Left lung (tissue), 10 donors: ENCODE data around the gene ZNF609. TPM values are rescaled to one million over a fixed set of nuclear protein-coding genes. Genes with fewer than 3 reads are reported as not detected.

Experiments
- ATAC-seq: fragments of 200-7000 bp; cut with Tn5 transposase; one replicate; pipeline ENCODE4 v1.9.1; 2020; ENCODE audit warnings: moderate library complexity
- DNase-seq, 4 donors: peaks; one replicate each; pipeline ENCODE4 v3.0.0-alpha.2; 2013 to 2020
- H3K27ac ChIP-seq, 2 donors: fragments of 200-600 bp; sonication (generic) in 1 of 2; one replicate each; pipeline versions ENCODE4 v1.5.0 to v1.8.0; 2020 to 2021
- H3K27me3 ChIP-seq, 2 donors: fragments of 200-600 bp; sonication (generic) in 1 of 2; one replicate each; pipeline versions ENCODE4 v1.5.0 to v1.8.0; 2020 to 2021
- H3K36me3 ChIP-seq, 2 donors: fragments of 200-600 bp; sonication (generic) in 1 of 2; one replicate each; pipeline versions ENCODE4 v1.5.0 to v1.8.0; 2020 to 2021
- H3K4me1 ChIP-seq, 2 donors: fragments of 200-600 bp; one replicate each; pipeline ENCODE4 v1.8.0; 2021
- H3K4me3 ChIP-seq, 2 donors: fragments of 200-600 bp; sonication (generic) in 1 of 2; one replicate each; pipeline versions ENCODE4 v1.5.0 to v1.8.0; 2020 to 2021; ENCODE audit warnings: mild to moderate bottlenecking in 1 of 2
- H3K9me3 ChIP-seq, 2 donors: fragments of 200-600 bp; sonication (generic) in 1 of 2; one replicate each; pipeline versions ENCODE4 v1.5.0 to v1.8.0; 2020 to 2021
- intact Hi-C, 2 donors: fragments of 100-400 bp; cut with DNase I; formaldehyde crosslinking; loops; one replicate each; pipeline versions ENCODE4 v1.11.2 to v1.14.2; 2022
- polyA plus RNA-seq, 6 donors: library from polyadenylated mRNA; unstranded; fragments of 120-200 nt; gene quantifications; one replicate each; pipeline ENCODE4 v1.2.1, GENCODE V29; 2013; ENCODE audit not compliant: insufficient read length in 6 of 6
- total RNA-seq, 2 donors: library from RNA; stranded (reverse); fragmentation: NEBNext Ultra II Directional; extraction: Animal tissue kit (Norgen Biotek cat#: 25700); gene quantifications; one replicate each; pipeline ENCODE4 v1.2.1, GENCODE V29; 2021
- TF ChIP-seq, protein P1 (sequence below), 2 donors: fragments of 200-600 bp; sonication (generic) in 1 of 2; IDR thresholded peaks; one replicate each; pipeline versions ENCODE4 v1.5.0 to v1.8.0; 2021; ENCODE audit warnings: antibody characterized with exemption in 2 of 2
- donor health status: DM: no; HTN: yes; CAD: no.
- donor health status: DM: no; HTN: no; CAD: no.

ZNF609 gene
- total and polyA plus RNA-seq, 8 donors = 31.9 to 37.4 (median 36.7) TPM

DNA sequence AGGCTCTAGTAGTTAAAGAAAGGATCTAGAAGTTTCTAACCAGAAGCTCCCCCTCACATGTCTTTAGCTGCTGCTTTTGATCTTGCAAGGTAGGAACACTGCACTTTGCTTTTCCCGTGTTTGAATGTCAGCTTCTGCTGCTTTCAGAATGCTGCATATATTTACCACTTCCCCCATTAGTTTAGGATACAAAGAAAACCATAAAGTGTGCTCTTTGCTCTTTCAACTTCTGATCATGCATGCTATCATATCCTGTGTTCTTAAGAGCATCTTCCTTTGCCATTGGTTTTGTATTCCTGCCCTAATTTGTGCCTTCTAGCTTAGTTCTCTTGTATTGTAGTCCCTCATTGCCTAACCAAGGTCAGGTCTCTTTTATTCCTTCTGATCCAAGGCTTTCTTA lies 43.3 kb downstream of the ZNF609 start:
- Histone ChIP-seq H3K9me3 (no peaks in the 10 kb centered on the region), H3K36me3 (peaks cover 0 to 20% of the 10 kb centered on the region in 2 donors), H3K4me1 (peaks cover 34 to 50% of the 10 kb centered on the region in 2 donors), H3K27ac (peak overlapping the region; percentile 53 to 65), H3K27me3 (no peaks in the 10 kb centered on the region), H3K4me3 (no peak overlapping the region)
- no peak for DNase-seq
- no peak for ATAC-seq
- intact Hi-C loops = no loop called here
- TF ChIP-seq, protein P1, sequence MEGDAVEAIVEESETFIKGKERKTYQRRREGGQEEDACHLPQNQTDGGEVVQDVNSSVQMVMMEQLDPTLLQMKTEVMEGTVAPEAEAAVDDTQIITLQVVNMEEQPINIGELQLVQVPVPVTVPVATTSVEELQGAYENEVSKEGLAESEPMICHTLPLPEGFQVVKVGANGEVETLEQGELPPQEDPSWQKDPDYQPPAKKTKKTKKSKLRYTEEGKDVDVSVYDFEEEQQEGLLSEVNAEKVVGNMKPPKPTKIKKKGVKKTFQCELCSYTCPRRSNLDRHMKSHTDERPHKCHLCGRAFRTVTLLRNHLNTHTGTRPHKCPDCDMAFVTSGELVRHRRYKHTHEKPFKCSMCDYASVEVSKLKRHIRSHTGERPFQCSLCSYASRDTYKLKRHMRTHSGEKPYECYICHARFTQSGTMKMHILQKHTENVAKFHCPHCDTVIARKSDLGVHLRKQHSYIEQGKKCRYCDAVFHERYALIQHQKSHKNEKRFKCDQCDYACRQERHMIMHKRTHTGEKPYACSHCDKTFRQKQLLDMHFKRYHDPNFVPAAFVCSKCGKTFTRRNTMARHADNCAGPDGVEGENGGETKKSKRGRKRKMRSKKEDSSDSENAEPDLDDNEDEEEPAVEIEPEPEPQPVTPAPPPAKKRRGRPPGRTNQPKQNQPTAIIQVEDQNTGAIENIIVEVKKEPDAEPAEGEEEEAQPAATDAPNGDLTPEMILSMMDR (IDR thresholded peaks at IDR 0.05) = no peak

DNA sequence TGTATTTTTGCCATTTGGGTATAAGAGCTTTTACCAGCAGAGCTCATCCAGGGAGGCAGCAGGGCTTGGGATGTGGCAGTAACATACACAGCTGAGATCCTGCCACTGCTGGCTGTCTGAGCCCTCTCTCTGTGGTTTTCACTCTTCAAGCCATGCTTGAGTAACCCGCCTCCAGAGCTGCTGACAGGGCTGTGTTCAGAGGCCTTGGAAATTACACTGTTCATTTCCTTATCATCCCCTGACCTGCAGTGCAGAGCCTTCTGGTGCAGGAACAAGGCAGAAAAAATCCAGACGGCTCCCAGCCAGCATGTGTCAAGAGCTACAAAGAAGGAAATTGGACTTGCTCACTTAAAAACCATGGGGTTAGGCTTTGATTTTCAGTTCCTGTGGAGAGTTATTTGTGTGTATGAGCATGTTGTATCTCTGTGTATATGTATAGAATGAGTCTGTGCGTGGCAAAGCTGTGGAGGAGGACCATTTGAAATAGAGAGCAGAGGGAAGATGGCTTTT lies 47.0 kb downstream of the ZNF609 start:
- Histone ChIP-seq H3K36me3 (peaks cover 0 to 3% of the 10 kb centered on the region in 2 donors), H3K27me3 (no peaks in the 10 kb centered on the region), H3K27ac (peak overlapping the region; percentile 55 to 67), H3K9me3 (no peaks in the 10 kb centered on the region), H3K4me1 (peaks cover 25 to 40% of the 10 kb centered on the region in 2 donors), H3K4me3 (no peak overlapping the region)
- ATAC-seq = peak; percentile 97
- TF ChIP-seq, protein P1 (IDR thresholded peaks at IDR 0.05) = no peak
- peak in 3 of 4 donors; percentile 53 to 85 (median 82) for DNase-seq
- intact Hi-C loops = no loop called here

DNA sequence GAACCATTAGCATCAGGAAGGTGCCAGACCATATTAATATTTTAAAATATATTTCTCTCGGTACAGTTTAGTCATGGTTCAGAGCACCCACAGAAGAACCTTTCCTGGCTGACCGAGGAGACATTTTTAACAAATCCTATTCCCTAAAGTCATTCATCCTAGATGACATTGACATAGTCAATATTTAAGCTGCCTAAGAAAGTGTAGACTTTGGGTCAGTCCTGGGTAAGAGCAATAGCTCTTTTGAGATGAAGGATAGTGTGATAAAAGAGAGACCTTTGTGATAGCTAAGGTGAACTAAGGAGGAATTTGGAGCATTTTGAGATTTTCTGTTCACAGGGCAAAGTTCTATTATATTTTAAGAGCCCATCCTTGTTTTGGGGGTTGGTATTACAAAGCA lies 47.5 kb downstream of the ZNF609 start:
- Histone ChIP-seq H3K4me1 (peaks cover 21 to 35% of the 10 kb centered on the region in 2 donors), H3K4me3 (no peak overlapping the region), H3K36me3 (peaks cover 0 to 3% of the 10 kb centered on the region in 2 donors), H3K27ac (peak overlapping the region; percentile 55 to 67), H3K9me3 (no peaks in the 10 kb centered on the region), H3K27me3 (no peaks in the 10 kb centered on the region)
- TF ChIP-seq, protein P1 (IDR thresholded peaks at IDR 0.05) = no peak
- ATAC-seq (no peak), DNase-seq (no peak)
- intact Hi-C loops = no loop called here

DNA sequence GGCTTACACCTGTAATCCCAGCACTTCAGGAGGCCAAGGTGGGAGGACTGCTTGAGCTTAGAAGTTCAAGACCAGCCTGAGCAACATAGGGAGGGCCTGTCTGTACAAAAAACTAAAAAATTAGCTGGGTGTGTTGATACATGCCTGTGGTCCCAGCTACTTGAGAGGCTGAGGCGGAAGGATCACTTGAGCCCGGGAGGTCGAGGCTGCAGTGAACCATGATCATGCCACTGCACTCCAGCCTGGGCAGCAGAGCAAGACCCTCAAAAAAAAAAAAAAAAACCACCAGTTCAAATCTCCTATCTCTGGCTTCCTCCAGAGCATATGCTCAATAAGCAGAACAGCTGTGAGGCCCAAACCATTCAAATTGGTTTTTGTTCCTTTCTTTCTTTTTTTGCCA lies 53.4 kb downstream of the ZNF609 start:
- intact Hi-C loops = no loop called here
- no peak for DNase-seq

DNA sequence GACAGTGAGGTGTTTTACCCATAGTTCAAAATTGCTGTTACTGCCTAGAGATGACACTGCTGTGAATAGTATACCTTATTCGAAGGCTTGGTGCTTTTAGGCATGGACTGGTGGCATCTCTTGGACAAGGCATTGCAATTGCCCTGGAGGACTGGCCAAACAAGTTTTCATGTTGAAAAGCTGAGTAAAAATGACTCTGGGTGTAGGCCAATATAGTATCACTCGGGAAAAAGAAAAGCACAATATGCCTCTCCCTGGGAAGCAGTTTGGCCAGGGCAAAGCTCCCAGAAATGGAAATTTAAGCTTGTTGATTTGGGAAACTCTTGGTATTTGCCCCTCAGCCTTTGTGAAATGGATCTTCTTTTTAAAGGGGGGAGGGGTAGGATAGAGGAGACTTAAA lies 54.8 kb downstream of the ZNF609 start:
- Histone ChIP-seq H3K36me3 (no peaks in the 10 kb centered on the region), H3K9me3 (no peaks in the 10 kb centered on the region), H3K4me1 (no peaks in the 10 kb centered on the region), H3K27me3 (no peaks in the 10 kb centered on the region), H3K4me3 (no peak overlapping the region), H3K27ac (no peak overlapping the region)
- DNase-seq (peak in 1 of 4 donors; percentile 21), ATAC-seq (peak; percentile 76)
- TF ChIP-seq, protein P1 (IDR thresholded peaks at IDR 0.05) = no peak
- intact Hi-C loops = no loop called here

More for the DNA sequence above, 53.4 kb downstream of the ZNF609 start:
- Histone ChIP-seq H3K9me3 (no peaks in the 10 kb centered on the region), H3K4me1 (peaks cover 0 to 4% of the 10 kb centered on the region in 2 donors), H3K27ac (no peak overlapping the region), H3K4me3 (no peak overlapping the region), H3K27me3 (no peaks in the 10 kb centered on the region), H3K36me3 (no peaks in the 10 kb centered on the region)
- TF ChIP-seq, protein P1 (IDR thresholded peaks at IDR 0.05) = no peak
- no peak for ATAC-seq
